OCI-LY7 (cell line): ENCODE data around the gene EYS.

Experiments used
- CTCF ChIP-seq: fragments of 200-600 bp; sonication (generic); conservative IDR thresholded peaks from 2 replicates; pipeline ENCODE4 v1.5.1; 2014; ENCODE audit warnings: mild to moderate bottlenecking, antibody characterized with exemption, low read length, moderate library complexity, mixed read lengths
- EZH2phosphoT487 ChIP-seq: fragments of 200-600 bp; sonication (generic); IDR thresholded peaks from 2 replicates; pipeline ENCODE4 v1.6.1; 2018; ENCODE audit warnings: low read depth, borderline replicate concordance, mild to moderate bottlenecking, mixed run types, antibody characterized with exemption, low read length, moderate library complexity, mixed read lengths

GRCh38 chr6:65469650-65470049, 237.4 kb downstream of the EYS start:
- TF ChIP-seq CTCF (no peak), EZH2phosphoT487 (no peak)
